GM19351 (cell line): ENCODE data around the gene TBC1D1.
"Not testable (repeated sequence)": the region's sequence is repeated elsewhere in the genome, so short reads cannot be mapped to it uniquely, and the experiment has no call there.

Source experiments
- ATAC-seq: cut with Tn5 transposase; IDR thresholded peaks from one replicate; pipeline ENCODE4 v1.9.1; 2021; ENCODE audit warnings: mild to moderate bottlenecking, moderate library complexity; ENCODE audit not compliant: unreplicated experiment

Gene TBC1D1

DNA sequence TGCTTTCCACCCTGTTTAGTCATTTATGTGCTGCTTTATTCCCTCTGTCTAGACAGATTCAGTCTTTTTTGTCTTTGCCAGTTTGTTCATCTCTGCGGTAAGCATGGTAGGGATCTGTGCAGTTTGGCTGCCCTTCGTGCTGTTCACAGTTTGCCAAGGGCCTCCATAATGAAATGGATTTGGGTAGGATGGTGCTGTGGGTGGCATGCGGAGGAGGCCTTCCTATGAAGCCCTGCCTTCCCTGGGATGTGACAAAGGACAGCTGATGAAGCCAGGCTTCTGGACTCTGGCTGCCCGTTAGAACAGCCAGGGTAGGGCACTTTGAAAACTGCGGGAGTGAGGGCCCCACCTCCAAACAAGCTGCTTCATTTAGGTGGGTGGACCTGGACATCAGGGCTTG, 116.8 kb downstream of the TBC1D1 start:
- no peak for ATAC-seq

DNA sequence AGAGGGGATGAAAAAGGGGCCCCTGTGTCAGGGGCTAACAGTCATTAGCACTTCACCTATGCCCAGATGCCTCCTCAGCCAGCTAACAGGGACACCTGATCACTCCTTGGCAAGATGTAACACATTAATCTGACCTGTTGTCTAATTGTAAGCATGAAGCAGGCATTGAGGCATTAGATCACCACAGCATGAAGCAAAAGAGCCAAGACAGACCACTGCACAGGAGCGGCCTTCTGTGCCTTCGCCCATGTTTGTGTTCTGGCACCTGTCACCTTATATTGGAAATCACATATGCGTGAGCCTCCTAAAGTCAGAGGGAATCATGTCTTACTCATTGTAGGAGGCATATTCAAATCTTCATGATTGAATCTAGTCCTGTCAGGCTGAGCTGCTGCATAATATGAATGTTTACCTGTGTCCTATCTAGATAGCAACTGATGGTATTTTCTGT, 117.7 kb downstream of the TBC1D1 start:
- ATAC-seq = no peak

DNA sequence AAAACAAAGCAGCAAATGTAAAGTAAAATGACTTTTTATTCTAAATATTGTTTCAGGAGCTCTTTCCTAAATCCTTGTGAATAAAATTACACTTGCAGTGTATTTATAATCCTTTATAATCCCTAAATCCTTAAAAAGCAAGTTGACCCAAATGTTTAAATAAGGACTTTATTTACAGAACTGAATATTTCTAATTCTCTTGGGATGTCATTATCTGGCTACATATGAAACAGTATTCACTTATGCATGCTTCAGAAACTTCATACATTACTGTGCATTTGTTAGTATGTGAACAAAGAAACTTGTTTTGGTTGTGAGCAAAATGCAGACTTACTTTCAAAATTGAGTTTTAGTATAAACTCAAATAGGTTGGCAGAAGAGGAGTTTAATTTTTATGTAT, 118.5 kb downstream of the TBC1D1 start:
- ATAC-seq = no peak

GRCh38 chr4:38009949-38010348, 119.1 kb downstream of the TBC1D1 start:
- no peak for ATAC-seq

DNA sequence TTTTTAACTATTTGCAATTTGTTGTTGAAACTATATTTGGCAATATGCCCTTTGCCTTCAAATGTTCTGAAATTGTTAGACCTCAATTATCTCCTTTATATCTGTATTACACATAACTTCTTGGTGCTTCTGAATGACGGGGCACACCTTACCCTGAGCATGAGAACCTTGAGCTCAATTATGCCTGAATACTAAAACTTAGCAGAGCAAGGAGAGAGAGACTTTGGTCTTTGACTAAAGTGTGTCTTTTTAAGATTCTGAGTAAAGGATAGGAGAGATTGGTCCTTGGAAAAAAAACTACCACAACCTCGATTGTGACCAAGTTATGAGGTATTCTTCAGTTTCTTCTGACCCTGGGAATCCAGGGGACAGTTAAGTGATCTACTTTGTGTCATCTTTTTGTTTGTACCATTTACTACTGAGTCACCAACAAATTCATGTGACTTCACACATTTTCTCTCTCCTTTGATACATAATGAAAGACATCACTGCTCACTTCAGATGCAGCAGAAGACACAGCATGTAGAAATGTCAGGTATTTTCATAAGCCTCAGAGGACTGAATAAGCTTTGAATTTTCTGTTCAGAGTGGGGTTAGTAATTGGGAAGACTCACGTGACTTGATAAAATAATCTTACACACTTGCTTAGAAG, 120.8 kb downstream of the TBC1D1 start:
- ATAC-seq = no peak

GRCh38 chr4:38013461-38014366, 122.8 kb downstream of the TBC1D1 start:
- ATAC-seq = no peak

- ATAC-seq = no peak
Observed at GRCh38 chr4:38014421-38014852, 123.6 kb downstream of the TBC1D1 start.

GRCh38 chr4:38015886-38016515, 125.1 kb downstream of the TBC1D1 start:
- no peak for ATAC-seq

DNA sequence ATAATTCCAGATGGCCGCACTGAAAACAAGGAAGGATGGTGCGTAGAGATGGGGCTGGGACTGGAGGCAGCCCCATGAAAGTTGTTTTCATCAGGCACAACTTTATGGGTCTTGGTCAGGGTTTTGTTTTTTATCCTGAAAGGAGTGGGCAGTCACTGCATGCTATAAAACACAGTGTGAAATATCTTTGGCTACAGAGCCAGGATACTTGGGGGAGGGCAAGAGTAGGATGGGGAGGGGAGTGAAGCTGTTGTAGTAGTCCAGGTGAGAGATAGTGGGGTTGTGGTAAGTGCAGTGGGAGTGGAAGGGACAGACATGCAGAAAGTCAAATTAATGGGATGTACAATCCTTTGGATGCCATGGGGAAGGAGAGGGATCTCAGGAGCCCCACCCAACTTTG, 125.8 kb downstream of the TBC1D1 start:
- no peak for ATAC-seq

DNA sequence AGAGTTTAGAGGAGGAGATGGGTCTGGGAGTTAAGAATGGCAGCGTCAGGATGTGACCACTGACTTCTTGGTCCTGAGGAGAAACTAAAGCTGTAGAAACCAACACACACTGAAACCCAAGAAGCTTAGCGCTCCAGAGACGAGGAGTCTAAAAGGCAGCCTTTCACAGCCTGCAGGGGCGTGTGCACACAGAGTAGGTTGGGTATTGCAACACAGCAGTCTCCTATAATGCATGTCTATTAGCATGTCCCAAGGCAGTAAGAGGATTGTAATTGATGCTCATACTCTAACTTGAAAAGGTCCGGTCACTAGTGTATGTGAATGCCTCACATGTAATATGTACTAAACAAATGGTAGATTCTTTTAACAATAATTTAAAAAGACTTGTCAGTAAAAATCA, 126.7 kb downstream of the TBC1D1 start:
- ATAC-seq = no peak

DNA sequence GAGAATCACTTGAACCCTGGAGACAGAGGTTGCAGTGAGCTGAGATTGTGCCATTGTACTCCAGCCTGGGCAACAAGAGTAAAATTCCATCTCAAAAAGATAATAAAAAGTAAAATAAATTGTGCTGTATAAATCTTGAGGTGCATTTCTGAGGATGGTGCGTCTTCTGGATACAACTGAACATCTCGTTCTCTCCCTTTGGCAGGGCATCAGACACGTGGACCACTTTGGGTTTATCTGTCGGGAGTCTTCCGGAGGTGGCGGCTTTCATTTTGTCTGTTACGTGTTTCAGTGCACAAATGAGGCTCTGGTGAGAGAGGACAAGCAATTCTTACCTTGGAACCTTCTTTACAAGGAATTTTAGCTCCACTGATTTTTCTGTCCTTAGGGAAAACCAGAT, 129.5 kb downstream of the TBC1D1 start:
- ATAC-seq = no peak

GRCh38 chr4:38020961-38021360, 130.1 kb downstream of the TBC1D1 start:
- ATAC-seq = not testable (repeated sequence)

DNA sequence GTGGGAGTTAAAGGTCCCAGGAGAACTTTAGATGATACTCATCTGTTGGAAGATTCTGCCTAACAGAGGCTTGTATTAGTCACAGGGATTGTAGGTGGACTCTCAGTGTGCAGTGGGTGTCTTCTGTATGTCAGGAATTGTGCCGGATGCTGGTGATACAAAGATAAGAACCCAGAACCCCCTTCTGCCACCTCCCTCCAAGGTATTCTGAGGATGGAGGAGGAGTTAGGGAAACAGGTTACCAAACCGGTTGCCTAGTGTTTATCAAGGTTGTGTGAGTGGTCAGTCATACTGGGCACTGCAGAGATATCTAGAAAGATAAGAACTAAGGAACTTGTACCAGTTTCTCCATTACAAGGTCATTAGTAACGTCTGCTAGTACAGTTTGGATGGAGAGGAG, 130.9 kb downstream of the TBC1D1 start:
- no peak for ATAC-seq

- ATAC-seq = no peak
Observed at GRCh38 chr4:38023347-38024205, 132.7 kb downstream of the TBC1D1 start.

DNA sequence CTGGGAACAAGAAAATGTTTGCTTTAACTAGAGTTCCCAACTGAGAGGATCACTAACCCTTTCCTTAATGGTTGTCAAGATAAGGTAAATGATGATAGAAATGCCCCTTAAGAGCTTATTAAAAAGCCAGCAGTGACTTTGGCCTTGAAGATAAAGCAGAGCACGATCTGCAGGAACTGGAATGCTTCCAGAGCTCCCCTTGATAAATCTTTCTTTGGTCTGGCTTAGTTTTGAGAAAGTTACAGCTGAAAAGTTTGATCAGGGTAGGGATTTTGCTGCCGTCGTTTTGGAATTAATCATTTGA, 133.3 kb downstream of the TBC1D1 start:
- ATAC-seq = no peak

DNA sequence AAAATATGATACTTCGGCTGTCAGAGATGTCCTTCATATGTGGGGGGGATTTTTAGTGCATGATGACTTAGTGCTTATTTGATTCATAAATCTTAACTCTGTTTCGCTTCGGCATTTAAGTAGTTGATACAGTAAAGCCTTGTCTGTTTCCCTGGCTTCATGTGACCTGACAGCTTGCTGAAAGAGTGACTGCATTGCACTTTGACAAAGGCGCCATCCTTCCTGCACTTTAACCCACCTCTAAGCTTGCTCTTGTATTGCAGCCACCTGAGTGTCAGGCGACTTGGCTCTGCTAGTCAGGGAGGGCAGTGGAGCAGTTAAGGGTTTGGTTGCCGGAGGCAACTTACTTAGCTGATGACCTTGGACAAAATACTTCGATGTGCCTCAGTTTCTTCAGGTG, 134.8 kb downstream of the TBC1D1 start:
- no peak for ATAC-seq

GRCh38 chr4:38026158-38026740, 135.4 kb downstream of the TBC1D1 start:
- no peak for ATAC-seq

DNA sequence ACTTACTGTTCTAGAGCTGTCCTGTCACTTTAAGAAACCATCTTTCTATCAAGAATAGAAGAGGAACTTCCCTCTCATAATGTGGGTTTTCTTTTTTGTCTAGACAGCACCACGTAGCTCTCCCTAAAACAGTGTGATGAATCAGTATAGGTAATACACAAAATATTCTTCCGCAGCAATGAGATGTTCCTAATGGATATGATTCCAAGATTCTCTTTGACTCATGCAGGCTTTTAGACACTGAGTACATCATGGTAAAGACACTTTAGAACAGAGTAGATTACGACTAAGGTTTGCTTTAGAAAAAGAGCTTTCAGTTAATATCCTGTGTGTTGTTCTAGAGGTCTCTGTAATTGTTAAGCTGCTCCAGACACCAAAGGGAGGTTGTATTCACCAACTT, 139.1 kb downstream of the TBC1D1 start:
- ATAC-seq = no peak

- no peak for ATAC-seq
Observed at GRCh38 chr4:38034986-38035882, 144.3 kb downstream of the TBC1D1 start.

DNA sequence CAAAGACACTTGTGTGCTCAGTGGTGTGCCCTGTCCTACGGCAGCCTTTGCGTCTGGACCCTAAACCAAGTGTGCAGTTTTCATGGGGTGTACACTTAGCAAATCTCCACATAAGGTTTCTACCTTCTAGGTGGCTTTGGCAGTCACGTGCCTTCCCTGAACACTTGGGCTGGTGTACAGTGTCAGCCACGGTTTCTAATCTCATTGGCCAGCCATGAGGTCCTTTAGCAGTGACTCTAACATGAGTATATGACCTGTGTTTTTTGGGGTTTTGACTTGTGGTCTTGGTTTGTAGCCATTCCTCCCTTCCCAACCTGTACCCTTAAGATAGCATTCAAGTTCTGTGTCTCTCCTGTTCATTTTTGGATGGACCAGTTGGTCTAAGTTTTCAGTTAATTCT, 145.7 kb downstream of the TBC1D1 start:
- no peak for ATAC-seq
